Dedifferentiated amniotic fluid mesenchymal stem cell (primary cell): ENCODE data around the gene MICU1.
"Not testable (repeated sequence)": the region's sequence is repeated elsewhere in the genome, so short reads cannot be mapped to it uniquely, and the experiment has no call there.

Experiments
- DNase-seq: peaks from one replicate; pipeline ENCODE4 v3.0.0-alpha.2; 2016; ENCODE audit errors: extremely low spot score

The MICU1 gene

GRCh38 chr10:72328045-72328828, 297.6 kb downstream of the MICU1 start:
- peak; percentile 38 for DNase-seq

GRCh38 chr10:72326665-72327603, 298.9 kb downstream of the MICU1 start:
- DNase-seq = not testable (repeated sequence)

GRCh38 chr10:72325243-72326175, 300.4 kb downstream of the MICU1 start:
- peak; percentile 38 for DNase-seq

- no peak for DNase-seq
Observed at GRCh38 chr10:72323771-72324191, 302.1 kb downstream of the MICU1 start.

GRCh38 chr10:72323108-72323749, 302.6 kb downstream of the MICU1 start:
- no peak for DNase-seq

- no peak for DNase-seq
Observed at GRCh38 chr10:72322280-72323058, 303.4 kb downstream of the MICU1 start.

- no peak for DNase-seq
Observed at GRCh38 chr10:72322030-72322279, 303.9 kb downstream of the MICU1 start.

- DNase-seq = no peak
Observed at GRCh38 chr10:72321248-72322029, 304.4 kb downstream of the MICU1 start.

GRCh38 chr10:72320676-72321247, 305.1 kb downstream of the MICU1 start:
- DNase-seq = peak; percentile 99

GRCh38 chr10:72319416-72320254, 306.2 kb downstream of the MICU1 start:
- DNase-seq = peak; percentile 69

GRCh38 chr10:72318418-72319262, 307.2 kb downstream of the MICU1 start:
- DNase-seq = no peak
